Activated CD4-positive, alpha-beta T cell treated with anti-CD3 and anti-CD28 coated beads for 4 hours (primary cell): ENCODE results near the gene FXYD3.
A peak's percentile ranks its signal among the peaks of the same experiment; 100 is the strongest.

Experiments
- DNase-seq, 2 donors: peaks; one replicate each; pipeline ENCODE4 v3.0.0-alpha.2; 2020

FXYD3 gene

DNA sequence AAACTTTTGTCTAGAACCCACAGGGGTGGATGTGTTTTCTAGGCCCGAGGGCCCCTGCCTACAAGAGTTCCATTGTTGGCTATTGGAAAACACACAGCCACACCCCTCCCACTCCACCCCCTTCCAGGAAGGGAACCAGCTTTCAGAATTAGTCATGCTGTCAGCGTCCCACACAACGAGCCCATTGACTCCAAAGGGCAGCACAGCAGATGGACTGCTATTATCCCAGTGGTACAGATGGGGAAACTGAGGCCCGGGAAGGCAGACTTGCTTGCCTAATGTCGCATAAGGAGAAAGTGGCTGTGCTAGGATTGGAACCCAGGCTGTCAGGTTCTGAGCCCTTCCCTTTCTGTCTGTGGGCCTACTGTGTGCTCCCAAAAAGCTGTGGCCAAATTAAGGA is 8.1 kb upstream of the FXYD3 start:
- DNase-seq, result no peak

DNA sequence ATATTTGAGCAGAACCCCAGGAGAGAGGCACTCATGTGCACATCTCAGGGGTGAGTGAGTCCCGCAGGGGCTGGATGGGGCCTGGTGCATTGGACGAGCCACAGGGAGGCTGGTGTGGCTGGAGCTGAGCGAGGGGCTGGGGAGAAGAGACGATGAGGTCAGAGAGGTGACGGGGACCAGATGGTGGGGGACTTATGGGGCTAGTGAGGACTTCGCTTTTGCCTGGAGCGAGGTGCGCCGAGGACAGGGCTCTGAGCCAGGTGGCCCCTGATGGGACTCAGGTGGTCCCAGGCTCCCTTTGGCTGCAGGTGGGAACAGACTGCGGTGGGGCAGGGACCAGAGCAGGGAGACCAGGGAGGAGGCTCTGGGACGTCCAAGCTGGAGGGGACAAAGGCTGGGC is 6.9 kb upstream of the FXYD3 start:
- no peak for DNase-seq

DNA sequence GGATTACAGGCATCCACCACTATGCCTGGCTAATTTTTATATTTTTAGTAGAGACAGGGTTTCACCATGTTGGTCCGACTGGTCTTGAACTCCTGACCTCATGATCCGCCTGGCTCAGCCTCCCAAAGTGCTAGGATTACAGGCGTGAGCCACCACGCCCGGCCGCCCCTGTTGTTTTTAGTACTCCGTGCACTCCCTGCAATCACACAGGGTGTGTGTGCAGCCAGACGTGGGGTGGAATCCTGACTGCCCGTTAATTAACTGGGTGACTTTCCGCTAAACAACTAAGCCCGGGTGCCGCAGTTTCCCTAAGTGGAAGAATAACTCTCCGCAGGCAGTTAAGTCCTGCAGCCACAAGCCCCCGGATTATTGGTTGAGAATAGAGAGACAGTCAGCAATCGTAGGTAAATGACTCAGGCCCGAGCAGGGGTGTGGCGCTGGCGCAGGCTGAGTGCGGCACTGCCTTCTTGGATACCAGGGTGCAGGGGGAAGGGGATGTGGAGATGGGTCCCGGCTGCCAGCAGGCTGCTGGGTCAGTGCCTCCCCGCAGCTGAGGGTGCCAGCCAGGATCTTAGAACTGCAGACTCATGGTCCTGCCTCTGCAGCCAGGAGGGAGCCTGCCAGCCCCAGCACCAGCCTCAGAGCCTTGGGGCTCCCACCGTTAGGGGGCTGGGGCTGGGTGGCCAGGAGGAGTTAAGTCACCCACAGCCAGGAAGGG is 6.1 kb upstream of the FXYD3 start:
- DNase-seq, result no peak

DNA sequence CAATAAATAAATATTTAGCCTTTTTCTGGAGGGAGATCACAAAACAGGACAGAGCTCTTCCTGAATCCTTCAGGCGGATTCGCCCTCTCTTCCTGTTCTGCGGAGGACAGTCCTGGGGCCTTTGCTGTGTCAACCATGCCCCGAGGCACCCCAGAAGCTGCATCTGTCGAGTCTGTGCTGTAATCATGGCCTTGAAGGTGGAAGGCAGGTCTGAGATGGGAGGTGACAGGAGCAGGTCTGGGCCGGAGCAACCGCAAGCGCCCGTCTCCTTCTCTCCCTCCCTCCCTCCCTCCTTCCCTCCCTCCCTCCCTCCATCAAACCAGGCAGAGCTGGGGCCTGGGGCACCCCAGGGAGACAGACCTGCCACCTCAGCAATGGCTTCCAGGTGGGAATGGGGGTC is 4.6 kb upstream of the FXYD3 start:
- DNase-seq, result no peak

DNA sequence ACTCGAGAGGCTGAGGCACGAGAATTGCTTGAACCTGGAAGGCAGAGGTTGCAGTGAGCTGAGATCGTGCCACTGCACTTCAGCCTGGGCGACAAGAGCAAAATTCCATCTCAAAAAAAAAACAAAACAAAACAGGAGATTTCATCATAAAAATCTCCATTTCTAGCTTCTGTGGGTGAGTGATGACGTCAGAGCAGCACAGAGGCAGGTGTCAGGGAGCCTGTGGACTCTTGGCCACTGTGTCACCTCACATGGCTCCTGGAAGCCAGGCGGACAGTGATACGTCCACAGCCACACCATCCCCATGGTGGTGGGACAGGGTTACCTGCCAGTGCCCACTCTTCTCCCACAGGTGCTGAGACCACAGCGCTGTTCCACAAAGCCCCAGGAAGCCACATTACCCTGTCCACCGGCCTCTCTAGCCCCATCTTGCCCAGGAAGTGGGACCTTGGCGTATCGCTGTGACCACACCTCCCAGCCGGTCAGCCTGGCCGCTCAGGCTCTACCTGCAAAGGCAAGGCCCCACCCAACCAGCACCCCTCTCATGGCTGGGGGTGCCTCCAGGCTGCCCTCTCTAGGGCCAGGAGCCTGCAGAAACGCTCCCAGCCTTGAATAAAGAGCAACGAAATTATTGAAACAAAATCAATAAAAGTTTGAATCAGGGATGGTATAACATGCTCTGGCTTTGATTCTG is 2.5 kb upstream of the FXYD3 start:
- DNase-seq, result no peak

DNA sequence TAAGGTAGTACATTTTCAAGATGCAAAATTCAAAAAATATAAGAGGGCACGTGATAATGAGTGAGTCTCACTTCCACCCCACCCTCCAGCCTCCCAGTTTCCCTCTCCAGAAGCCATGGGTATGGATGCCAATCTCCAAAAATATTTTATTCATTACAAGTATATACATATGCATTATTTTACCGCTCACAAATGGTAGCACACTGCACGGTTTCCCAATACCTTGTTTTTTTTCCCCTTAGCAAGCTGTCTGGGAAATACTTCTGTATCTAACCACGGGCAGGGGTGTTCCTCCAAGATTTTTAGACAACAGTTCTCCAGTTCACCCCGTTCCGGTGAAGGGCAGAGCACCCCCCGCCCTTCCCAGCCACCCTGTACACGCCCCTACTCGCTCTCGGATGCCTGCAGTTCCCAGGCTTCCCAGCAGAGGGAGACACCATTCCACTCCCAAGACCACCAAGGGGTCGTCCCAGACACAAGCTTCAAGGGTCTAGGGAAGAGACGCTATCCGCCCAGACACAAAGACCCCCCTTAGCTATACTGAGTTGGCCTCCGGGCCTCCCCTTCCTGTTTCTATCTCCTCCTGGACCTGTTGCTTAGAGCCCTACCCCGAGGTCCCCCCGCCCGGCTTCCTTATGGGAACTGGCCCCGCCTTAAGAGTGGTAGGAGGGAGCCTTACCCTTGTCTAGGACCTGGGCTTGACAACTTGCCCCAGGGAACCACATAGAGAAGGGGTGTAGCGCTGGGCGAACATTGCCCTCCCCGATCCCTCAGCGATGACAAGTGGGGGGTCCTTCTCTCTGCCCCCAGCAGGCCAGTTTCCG is 1.1 kb upstream of the FXYD3 start:
- peak; percentile 56 to 68 for DNase-seq

DNA sequence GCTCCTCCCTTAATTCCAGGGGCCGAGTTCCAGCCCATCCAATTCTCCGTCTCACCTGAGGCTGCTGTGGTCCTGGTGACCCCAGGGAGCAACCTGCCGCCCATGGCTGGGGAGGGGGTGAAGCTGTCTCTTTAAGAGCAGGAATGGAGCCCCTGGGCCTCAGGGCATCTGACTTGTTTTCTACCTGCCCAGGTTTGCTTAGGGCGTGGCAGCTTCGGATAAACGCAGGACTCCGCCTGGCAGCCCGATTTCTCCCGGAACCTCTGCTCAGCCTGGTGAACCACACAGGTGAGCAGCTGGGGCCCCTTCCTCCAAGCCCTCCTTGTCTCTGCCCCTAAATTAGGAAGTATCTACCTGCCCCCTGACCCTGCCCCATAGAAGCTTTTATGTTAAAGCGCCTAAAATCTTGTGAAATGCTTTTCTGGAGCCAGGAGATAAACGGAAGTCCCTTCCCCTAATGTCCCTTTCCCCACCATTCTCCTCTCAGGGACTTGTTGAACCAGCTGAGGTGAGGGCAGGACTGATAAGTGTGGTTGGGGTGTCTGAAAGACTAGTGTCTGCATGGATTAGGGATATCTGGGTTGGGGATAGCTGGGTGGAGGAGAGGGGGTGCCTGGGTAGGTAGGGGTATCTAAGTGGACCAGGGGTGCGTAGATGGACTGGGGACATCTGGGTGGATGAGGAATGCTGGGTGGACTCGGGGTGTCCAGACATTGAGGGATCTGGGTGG is 614 bp downstream of the FXYD3 start:
- no peak for DNase-seq

DNA sequence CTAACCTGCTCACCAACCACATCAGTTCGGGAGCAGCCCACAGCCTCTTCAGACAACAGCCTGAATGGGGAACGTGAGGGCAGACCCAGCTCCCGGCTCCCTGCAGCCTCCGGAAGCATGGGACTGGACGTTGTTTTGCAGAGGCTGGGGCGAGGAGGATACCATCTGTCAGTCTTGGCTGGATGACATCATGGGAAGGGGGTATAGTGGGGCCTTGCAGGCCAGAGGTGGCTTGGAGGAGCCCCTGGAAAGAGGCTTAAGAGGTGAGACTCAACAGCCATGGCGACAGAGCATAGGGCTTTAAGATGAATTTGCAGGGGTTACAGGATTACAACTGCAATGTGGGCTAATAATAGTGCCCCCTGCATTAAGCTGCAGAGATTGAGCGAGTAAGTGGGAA is 1.5 kb downstream of the FXYD3 start:
- DNase-seq, result no peak

DNA sequence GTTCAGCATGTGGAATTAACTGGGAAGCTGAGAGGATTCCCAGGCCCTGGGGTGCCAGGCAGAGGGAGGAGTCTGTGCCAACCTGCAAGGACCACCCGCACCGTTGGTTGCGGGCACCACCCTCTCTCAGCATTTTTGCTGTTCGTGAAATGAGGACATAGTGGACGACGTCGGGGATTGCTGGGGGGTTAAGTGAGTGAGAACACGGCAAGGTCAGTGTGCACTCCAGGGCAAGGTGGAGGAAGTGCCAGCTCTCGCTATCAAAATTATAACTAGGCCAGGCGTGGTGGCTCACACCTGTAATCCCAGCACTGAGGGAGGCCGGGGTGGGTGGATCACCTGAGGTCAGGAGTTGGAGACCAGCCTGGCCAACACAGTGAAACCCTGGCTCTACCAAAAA is 2.2 kb downstream of the FXYD3 start:
- DNase-seq, result no peak

DNA sequence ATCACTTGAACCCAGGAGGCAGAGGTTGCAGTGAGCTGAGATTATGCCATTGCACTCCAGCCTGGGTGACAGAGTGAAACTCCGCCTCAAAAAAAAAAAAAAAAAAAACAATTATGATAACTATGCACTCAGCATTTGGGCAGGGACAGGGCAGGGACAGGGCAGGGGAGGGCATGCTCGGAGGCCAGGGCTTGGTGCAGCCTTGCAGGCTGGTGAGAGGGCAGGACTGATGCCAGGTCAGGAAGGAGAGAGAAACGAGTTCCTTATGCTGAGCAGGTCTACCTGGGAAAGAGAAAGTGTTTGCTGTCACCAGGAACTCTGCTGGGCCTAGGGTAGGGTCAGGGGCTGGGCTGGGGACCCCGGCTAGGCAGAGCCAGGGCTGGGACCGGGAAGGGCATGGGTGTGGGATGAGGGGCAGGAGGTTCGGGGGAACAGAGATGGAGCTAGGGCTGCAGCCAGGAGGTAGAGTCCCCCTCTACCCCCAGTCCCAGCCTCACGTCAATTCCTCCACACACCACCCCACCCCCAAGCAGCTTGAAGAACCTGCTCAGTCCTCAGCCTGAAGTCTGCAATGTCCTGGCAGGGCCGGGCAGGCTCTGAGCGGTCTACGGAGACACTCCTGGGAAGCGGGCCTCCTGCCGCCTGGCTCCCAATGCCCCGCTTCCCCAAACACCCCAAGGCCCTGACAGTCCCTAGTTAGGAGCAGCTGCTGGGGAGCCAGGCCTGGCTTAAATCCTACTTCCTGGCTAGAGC is 2.8 kb downstream of the FXYD3 start:
- no peak for DNase-seq

DNA sequence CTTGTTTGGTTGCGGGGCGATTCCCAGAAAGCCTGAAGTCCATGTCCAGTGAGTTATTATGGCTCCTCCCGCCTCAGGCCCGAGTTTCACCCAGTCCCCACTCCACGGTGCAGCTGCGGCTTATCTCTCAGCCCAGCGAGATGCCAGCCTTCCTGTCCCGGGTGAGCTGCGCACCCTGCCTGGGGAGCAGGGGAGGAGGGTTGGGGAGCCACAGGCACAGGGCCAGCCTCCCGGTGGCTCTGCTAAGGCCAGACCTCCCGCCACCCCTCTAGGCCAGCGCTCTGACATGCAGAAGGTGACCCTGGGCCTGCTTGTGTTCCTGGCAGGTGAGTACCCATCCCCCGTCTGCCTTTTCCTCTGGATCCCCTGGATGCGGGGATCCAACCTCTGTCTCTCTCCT is 3.5 kb downstream of the FXYD3 start:
- DNase-seq, result no peak

DNA sequence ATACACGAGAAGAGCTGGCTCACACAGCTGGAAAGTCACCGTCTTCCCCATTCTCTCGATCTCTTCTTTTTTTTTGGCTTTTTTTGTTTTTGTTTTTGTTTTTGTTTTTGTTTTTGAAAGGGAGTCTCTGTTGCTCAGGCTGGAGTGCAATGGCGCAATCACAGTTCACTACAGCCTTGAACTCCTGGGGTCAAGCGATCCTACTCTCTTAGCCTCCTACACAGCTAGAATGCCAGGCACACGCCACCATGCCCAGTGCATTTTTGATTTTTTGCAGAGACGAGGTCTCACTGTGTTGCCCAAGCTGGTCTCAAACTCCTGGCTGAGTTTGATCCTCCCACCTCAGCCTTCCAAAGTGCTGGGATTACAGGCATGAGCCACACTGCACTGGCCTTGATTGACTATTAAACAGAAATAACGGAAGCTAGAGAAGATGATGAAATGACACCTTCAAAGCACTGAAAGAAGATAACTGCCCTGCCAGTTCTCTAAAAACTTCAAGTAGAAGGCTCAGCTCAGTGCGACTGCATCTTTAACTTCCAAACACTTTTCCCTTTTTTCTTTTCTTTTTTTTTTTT is 4.0 kb downstream of the FXYD3 start:
- no peak for DNase-seq

DNA sequence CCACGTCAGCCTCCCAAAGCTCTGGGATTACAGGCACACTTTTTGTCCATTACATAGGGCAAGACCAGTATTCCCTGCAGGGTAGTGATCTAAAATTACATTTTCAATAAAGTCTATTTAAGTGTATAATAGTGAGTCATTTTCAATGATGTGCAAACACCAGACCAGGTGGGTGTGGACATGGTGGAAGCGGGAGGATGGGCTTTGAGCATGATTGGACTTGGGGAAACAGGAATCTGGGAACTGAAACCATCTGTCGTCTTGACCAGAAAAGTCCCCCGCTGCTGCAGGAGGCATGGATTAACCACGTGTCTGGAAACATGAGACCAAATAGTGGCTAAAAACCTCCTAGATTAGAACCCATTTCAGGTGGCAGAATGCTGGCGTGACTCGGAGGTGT is 4.9 kb downstream of the FXYD3 start:
- DNase-seq, result no peak

DNA sequence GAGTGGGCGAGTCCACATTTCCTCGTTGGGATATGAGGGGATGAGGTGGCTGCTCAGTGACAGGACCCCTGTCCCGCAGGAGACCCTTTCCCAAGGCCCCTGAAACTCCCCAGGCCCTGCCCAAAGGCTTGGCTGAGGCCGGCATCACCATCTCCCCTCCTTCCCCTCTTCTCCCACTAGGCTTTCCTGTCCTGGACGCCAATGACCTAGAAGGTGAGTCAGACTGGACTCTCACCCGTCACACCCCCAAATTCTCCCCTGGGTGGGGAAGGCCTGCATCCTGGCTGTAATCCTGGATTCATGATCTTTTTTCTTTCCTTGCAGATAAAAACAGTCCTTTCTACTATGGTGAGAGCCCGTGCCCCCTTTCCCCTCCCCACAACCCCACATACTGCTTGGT is 5.3 kb downstream of the FXYD3 start:
- no peak for DNase-seq

DNA sequence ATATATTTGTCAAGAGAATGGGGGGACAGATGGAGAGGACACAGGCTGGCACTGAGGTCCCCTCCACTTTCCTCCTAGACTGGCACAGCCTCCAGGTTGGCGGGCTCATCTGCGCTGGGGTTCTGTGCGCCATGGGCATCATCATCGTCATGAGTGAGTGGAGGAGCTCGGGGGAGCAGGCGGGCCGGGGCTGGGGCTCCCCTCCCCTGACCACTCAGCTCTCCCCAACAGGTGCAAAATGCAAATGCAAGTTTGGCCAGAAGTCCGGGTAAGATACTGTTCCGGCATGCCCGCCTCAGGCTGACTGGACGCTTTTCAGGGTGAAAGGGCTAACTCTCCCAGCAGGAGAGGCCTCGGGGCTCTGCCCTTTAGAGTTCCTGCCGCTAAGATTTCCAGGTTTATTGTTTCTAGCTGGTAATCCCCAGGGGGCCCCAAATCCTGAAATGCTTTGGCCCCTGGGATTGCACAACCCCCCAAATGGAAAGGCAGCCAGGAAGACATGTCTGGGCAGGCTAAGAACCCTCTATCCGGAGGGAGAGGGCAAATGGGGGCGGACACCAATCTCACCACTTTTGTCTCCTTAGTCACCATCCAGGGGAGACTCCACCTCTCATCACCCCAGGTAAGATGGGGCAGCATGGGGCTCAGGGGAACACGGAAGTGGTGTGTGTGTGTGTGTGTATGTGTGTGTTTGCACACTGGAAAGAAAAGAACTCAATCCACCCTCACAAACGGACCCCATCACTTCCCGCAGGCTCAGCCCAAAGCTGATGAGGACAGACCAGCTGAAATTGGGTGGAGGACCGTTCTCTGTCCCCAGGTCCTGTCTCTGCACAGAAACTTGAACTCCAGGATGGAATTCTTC is 7.3 kb downstream of the FXYD3 start:
- no peak for DNase-seq

DNA sequence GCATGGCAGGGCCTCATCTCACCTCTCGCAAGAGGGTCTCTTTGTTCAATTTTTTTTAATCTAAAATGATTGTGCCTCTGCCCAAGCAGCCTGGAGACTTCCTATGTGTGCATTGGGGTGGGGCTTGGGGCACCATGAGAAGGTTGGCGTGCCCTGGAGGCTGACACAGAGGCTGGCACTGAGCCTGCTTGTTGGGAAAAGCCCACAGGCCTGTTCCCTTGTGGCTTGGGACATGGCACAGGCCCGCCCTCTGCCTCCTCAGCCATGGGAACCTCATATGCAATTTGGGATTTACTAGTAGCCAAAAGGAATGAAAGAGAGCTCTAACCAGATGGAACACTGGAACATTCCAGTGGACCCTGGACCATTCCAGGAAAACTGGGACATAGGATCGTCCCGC is 8.0 kb downstream of the FXYD3 start:
- DNase-seq, result no peak

DNA sequence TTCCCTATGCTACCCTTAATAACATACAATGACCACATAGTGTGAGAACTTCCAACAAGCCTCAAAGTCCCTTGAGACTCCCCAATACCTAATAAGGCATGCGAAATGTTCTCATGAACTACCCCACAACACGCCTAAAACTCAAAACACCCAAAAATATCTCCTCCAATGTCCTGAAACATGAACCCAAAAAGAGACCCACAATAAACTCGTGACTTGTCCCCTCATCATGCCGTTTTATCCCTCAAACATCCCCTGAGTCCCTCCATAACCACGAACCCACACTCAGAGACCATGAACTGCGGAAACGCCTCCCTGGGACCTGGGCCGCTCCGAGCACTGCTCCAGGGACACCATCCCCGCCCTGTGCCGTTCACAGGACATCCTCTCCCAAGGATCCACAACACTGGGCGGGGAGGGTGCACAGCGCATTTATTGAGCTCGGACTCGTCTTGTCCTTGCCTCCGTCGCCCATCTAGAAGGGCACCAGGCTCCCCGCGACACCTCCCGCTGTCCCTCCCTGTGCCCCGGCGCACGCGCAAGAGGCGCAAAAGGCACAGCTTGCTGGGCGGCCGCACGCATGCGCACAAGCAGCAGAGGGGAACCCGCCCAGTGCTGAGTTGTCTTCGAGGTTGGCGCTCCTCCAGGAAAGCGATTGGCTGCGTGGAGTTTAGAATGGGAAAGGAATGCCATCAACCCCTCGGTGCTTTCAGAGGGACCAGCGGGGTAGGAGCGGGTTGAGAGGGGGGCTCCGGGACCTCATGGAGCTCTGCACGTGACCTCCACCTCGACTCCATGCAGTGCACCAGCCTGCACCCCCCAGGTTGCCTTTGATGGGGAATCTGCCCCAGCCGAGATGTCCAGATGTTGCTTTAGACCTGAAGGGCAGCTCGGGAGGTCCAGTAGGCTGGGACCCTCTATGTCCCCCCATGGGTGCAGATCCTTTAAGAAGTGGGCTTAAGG is 8.8 kb downstream of the FXYD3 start:
- DNase-seq, result peak; percentile 85 to 89

DNA sequence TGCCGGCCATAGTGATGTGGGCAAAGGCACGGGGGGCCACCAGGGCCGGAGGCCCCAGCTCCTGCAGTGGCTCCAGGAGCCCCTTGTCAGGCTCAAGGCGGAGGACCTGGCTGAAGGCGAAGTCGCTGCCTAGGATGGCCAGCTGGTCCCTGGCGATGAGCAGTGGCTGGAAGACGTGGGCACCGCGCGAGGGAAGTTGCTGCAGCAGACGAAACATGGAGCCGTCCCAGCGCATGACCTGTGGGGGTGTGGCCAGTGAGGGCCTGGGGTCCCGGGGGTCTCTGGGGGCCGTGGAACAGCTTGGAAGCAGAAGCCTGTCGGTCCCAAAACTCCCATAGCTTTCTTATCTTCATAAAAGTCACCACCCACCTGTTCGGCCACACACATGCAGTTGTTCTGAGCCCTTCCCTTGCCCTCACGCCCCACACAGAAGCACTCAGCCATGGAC is 9.7 kb downstream of the FXYD3 start:
- DNase-seq, result no peak

DNA sequence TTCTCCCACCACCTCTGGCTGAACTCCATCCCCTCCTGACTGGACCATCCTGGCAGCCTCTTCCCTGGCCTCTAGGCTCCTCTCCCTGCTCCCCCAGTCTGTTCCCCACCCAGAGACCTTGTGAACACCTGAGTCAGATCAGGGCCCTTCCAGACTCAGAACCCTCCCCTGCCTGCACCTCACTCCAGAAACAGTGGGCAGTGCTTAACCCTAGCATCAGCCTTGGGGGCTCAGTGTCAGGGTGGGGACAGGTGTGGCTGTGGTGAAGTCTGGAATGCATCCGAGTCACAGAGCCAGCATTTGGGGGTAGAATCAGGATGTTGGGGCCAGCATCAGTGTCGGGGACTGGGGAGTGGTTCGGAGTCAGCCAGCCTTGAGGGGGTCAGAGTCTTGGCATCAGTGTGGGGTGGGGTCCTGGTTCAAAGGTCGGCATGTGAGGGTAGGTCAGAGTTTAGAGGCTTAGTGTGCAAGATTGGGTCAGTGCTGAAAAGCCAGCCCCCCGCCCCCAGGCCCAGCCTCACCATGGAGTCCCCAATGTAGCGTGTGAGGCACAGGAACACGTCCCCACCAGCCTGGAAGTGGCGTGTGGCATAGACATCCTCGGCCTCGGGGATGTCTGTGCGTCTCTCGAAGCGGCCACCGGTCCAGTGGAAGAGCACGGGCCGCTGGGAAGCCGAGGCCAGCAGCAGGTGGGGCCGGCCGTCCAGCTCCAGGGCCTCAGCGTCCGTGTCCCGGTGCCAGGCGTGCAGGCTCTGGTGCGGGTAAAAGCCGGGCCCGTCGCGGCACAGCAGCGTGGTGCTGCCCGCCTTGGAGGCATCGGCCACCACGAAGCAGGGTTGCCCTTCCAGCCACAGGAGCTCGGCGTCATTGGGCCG is 10.4 kb downstream of the FXYD3 start:
- no peak for DNase-seq
